Glomerular visceral epithelial cell (primary cell): Measurements from ENCODE around the gene FBXO45.
A peak's percentile ranks its signal among the peaks of the same experiment; 100 is the strongest.
"Not testable (repeated sequence)": the region's sequence is repeated elsewhere in the genome, so short reads cannot be mapped to it uniquely, and the experiment has no call there.

Source experiments
- DNase-seq: peaks from one replicate; pipeline ENCODE4 v3.0.0-alpha.2; 2016; ENCODE audit errors: extremely low spot score

The FBXO45 gene, protein sequence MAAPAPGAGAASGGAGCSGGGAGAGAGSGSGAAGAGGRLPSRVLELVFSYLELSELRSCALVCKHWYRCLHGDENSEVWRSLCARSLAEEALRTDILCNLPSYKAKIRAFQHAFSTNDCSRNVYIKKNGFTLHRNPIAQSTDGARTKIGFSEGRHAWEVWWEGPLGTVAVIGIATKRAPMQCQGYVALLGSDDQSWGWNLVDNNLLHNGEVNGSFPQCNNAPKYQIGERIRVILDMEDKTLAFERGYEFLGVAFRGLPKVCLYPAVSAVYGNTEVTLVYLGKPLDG

DNA sequence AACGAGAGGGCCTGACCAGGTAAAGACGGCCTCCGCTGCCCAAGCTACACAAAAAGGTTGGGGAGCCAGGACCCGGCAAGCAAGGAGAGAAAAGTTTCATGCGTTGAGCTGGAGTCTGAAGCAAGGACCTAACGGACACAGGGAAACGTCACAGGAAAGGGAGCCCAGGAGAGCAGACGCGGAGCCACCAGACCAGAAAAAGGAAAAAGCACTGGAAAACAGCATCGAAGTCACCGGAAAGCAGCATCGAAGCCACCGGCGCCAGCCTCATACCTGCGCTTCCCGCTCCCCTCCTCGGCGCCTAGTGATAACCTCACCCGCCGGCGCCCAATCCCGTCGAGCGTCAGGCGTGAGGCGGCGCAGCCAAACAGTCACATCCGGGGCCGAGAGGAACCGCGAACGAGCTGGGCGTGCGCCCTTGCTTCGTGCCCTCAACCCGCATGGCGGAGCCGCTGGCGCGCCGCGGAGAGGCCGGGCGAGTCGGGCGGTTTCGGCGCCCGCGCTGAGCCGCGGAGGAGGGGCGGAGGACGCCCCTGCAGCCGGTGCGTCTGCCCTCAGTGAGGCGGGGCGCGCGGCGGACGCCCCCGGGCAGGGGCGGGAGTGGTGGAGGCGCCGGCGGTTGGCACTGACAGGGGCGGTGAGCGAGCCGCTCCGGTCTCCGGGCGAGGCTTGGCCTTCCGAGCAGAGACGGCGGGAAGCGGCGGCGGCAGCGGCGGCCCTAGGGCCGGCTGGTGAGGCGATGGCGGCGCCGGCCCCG lies at the start of gene FBXO45, which contains the start of gene WDR53:
FBXO45 (plus strand) TSS at position 415 of the 757 bp plus-strand sequence; CDS start at position 740, 325 bp downstream.
WDR53 (minus strand) TSS at position 309 of the 757 bp plus-strand sequence. CDS start 7,079 bp downstream, outside the sequence.
- peak; percentile 94 for DNase-seq

DNA sequence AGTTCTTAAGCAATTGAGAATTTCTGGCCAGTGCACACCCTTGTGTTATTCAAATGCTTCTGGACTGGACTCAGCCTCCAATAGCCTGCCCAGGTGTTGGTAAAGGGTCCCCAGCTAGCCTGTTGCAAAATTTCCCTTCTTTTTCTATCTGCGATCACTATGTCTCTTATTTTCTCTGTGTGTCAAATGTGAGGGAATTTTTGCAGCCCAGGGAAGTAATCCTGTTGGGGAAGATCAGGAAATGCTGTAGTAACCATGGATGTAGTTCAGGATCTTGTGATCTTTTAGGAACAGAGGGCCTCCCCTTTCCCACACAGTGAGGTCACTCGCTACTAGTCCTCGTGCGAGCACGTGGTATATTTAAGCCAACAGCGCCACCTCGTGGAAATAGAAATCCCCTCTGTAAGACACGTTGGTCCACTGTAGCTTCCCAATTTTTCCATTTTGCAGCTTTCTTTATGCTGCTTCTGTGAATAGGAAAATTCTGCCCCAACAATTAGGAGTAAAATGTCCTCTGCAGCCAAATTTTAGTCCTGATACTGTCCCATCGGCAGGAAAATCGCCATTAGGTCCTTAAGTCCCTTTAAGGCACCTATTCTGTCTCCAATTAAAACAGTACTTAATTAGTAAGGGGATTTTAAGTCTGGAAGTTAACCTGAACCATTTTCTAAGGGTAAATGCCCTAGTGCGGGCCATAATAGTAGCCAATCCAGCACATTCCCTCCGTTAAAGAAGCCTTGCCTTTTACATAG lies 49.3 kb upstream of the FBXO45 start:
- DNase-seq, result peak; percentile 66

DNA sequence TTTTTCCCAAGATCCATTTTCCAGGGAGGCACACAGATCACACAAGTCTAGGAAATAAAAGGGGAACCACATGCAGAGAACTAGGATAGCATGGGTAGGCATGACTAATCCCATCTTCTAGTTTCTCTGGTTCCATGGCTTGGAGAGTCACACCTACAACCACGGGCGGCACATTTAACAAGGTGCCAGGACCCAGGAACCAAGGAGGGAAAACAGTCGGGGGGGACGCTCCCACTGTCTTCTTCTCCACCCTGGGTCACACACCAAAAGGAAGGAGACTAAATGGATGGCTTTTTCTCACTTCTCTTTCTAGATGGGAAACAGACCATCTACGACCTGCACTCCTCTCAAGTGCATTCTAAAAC lies 48.8 kb upstream of the FBXO45 start:
- DNase-seq, result no peak

DNA sequence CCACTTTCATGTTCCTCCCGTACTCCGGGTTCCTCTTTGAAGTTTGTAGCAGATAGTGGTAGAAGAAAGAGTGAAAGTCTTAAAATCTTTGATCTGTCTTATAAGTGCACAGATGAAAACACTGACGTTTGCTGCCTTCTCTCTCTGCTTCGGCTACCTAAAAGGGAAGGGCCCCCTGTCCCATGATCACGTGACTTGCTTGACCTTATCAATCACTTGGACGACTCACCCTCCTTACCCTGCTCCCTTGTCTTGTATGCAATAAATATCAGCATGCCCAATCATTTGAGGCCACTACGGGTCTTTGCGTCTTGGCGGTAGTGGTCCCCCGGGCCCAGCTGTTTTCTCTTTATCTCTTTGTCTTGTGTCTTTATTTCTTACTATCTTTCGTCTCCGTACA lies 47.2 kb upstream of the FBXO45 start:
- not testable (repeated sequence) for DNase-seq

DNA sequence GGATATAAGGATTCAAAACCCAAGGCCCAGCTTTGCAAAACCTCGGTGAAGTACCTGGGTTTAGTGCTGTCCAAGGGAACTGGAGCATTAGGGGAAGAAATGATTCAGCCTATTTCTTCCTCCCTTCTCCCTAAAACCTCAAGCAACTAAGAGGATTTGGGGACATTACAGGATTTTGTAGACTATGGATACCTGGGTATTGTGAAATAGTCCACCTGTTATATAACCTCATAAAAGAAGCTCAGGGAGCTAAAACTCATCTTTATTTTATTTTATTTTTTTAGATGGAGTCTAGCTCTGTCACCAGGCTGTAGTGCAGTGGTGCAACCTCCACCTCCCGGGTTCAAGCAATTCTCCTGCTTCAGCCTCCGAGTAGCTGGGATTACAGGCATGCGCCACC lies 44.6 kb upstream of the FBXO45 start:
- DNase-seq, result no peak

DNA sequence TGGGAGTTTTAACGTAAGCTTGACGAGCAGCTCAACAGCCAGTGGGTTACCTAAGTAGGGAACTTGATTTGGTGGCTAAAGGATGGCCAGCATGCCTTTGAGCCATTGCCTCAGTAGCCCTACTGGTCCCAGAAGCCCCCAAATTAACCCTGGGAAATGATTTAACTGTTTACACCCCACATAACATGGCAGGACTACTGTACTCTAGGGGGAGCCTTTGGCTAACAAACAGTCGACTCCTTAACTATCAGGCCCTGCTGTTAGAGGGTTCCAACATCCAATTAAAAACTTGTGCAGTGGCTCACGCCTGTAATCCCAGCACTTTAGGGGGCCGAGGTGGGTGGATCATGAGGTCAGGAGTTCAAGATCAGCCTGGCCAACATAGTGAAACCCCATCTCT lies 43.9 kb upstream of the FBXO45 start:
- DNase-seq, result no peak

DNA sequence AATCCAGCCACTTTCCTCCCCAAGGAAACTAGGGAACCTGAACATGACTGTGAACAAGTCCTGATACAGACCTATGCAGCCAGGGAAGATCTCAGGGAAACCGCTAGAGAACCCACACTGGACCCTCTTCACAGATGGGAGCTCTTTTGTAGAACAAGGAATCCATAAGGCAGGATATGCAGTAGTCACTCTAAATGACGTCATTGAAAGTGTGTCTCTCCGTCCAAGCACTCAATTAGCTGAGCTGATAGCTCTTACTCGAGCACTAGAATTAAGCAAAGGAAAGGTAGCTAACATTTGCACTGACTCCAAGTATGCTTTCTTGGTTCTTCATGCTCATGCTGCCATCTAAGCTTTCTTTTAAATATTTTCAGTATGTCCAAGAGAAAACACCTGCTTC lies 43.3 kb upstream of the FBXO45 start:
- DNase-seq, result no peak

DNA sequence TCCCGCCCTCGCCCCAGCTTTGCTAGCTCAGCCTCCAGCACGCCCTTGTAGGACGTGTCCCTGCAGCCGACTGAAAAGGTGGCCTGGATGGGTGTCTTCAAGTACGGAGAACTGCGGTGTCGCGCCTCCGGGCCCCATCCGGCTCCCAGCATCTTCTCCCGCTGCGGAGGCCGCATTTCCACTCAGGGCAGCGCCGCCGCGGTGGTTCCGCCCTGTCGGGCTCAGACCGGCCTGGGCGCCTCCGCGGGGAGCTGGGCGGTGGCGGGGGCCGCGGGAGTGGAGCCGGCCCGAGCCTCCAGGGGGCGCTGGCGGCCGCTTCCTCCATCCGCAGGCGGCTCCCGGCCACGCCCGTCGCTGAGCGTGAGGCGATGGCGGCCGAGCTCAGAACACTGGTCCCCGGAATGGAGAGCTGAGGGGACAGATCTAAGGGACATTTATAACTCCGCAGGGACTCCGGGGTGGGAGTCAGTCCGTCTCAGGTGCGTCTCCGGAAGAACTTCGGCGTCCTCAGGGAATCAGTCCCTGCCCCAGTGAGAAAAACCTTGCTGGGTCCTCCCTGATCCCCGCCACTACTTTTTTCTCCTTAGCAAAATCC lies 39.7 kb upstream of the FBXO45 start:
- DNase-seq, result peak; percentile 12

DNA sequence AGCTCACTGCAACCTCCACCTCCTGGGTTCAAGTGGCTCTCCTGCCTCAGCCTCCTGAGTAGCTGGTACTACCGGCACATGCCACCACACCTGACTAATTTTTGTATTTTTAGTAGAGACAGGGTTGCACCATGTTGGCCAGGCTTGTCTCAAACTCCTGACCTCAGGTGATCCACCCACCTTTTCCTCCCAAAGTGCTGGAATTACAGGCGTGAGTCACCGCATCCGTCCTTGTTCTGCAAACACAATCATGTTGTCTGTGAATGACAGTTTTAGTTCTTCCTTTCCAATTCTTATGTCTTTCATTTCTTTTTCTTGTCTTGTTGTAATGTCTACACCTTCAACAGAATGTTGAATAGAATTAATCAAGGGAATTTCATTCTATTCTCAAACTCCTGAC lies 37.0 kb upstream of the FBXO45 start:
- no peak for DNase-seq

DNA sequence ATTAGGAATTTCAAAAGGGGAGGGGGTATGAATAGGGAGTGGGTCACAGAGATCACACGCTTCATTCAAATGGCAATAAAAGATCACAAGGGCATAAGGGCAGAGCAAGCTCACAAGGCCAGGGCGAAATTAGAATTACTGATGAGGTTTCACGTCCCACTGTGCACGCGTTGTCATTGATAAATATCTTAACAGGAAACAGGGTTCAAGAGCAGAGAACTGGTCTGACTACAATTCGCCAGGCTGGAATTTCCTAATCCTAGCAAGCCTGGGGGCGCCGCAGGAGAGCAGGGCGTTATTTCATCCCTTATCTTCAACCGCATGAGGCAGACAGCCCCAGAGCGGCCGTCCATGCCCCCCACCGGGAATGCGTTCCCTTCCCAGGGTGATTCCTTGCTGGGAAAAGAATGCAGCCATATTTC lies 35.2 kb upstream of the FBXO45 start:
- DNase-seq, result no peak

DNA sequence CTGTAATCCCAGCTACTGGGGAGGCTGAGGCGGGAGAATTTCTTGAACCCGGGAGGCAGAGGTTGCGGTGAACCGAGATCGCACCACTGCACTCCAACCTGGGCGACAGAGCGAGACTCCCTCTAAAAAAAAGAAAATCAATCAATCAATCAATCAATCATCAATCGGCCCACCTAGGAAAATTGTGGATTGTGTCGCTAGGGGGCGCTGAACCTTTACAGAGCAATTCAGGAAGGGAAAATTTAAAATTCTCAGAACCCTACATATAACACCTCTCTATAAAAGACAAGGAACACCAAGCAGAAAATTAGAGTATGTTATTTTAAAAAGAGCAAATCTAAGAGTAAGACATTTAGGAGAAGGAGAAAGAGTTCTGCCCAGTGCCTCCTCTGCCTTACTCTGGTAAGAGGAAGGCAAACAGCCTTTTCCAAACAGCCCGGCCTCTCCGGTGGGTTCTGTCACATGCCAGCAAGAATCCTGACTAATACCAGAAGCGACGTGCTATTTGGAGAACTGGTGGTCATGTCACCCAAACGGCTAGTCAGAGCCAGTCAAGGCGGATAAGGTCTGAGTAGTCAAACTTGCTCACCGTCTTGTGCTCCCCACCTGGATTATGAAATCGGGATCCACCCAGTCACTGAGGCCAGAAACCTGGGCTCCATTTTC lies 31.0 kb upstream of the FBXO45 start:
- no peak for DNase-seq

DNA sequence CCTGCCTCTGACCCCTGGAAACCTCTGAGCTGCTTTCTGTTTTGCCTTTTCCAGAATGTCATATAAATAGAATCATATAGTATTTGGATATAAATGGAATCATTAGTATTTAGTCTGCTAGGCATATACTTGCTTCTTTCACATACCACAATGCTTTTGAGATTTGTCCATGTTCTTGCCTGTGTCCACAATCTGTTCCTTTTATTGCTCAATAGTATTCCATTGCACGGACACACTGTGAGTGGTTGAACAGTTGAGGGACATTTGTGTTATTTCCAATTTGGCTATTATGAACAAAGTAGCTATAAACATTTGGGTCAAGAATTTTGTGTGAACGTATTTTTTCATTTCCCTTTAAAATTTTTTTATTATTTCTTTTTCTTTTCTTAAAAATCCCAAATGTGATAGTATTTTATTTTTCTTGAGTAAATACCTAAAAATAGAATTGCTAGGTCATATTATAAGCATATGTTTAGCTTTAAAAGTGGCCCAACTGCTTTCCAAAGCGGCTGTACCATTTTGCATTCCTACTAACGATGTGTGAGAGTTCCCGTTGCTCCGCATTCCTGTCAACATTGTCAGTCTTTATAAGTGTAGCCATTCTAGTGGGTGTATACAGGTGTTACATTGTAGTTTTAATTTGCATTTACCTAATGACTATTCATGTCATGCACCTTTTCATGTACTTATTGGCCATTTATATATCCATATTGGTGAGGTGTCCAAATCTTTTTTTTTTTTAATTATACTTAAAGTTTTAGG lies 26.6 kb upstream of the FBXO45 start:
- no peak for DNase-seq

DNA sequence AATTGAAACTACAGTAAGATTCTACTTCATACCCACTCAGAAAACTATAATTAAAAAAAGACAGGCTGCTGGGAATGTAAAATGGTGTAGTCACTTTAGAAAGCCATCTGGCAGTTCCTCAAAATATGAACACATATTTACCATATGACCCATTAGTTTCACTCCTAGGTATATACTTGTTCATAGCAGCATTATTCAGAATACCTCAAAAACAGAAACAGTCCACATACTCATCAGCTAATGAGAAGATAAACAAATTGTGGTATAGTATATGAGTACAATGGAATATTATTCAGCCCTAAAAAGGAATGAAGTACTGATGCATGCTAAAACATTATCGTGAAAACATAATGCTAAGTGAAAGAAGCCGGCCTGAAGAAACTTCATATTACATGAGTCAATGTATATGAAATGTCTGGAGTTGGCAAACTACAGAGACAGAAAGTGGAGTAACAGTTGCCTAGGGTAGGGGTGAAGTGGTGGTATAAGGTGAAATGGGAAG lies 23.9 kb upstream of the FBXO45 start:
- no peak for DNase-seq

DNA sequence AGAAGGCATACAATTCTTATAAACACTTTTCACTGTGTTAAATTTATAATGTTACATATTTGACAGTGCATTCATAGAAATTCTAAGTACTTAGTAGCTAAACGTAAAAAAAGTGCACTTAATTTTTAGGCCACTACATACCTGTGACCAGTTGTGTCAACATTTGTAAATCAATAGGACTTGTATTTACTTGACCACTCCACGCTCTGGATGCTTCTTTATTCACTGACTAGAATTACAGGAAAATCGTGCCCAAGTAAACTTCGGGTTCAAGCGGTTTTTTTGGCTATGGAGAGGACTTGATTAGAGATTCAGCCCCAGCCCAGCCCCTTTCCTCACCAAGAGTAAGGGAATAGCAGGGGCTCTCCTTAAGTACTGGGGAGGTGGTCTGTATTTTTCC lies 21.9 kb upstream of the FBXO45 start:
- no peak for DNase-seq

DNA sequence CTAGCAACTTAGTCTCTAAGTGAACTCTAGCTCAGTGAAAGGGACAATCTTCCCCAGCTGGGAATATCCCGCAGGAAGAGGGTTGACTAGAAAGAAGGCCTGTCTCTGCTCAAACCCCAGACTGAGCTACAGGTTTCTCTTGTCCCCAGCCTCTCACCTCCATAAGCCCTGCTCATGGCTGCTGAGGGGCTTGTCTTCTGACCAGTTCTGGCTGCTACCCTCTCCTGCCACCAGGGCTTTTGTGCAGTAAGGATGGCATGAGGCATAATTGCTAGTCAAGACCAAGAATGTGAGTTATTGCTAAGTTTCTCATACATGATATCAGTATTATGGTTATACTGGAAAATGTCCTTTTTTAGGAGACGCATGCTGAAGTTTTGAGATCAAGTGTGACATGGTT lies 21.4 kb upstream of the FBXO45 start:
- no peak for DNase-seq

DNA sequence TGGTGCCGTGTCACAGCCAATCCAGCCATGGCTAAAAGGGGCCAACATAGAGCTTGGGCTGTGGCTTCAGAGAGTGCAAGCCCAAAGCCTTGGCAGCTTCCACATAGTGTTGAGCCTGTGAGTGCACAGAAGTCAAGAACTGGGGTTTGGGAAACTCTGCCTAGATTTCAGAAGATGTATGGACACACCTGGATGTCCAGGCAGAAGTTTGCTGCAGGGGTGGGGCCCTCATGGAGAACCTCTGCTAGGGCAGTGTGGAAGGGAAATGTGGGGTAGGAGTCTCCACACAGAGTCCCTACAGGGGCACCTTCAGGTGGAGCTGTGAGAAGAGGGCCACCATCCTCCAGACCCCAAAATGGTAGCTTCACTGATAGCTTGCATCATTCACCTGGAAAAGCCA lies 19.1 kb upstream of the FBXO45 start:
- DNase-seq, result not testable (repeated sequence)

DNA sequence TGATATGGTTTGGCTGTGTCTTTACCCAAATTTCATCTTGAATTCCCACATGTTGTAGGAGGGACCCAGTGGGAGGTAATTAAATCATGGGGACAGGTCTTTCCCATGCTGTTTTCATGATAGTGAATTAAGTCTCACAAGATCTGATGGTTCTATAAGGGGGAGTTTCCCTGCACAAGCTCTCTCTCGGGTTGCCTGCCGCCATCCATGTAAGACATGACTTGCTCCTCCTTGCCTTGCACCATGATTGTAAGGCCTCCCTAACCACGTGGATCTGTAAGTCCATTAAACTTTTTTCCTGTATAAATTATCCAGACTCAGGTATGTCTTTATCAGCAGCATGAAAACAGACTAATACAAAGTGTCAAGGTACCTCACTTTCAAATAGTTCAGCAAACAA lies 18.3 kb upstream of the FBXO45 start:
- DNase-seq, result not testable (repeated sequence)

DNA sequence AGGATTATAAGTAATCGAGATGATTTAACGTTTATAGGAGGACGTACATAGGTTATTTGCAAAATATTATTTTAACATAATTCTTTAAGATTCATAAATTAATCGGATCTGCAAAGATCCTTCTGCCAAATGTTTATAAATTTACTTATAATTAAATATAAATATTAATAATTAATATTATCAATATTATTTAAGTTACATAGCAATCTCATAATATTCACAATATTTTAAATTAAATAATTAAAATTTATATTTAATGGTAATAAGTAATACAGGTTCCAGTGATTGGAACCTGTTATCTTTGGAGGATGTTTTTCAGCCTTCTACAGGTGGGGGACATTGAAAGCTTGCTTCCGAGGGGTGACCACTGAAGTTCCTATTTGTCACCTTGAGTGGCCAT lies 16.2 kb upstream of the FBXO45 start:
- no peak for DNase-seq

DNA sequence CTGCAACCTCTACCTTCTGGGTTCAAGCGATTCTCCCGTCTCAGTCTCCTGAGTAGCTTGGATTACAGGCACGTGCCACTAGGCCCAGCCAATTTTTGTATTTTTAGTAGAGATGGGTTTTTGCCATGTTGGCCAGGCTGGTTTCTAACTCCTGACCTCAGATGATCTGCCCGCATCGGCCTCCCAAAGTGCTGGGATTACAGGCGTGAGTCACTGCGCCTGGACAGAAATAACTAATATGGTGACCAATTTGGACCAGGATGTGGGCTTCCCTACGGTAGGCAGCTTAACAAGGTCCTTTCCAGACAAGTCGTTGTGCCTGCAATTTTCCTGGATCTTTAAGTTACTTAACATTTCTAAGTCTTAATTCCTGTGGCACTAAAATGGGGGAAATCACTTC lies 14.9 kb upstream of the FBXO45 start:
- DNase-seq, result no peak

DNA sequence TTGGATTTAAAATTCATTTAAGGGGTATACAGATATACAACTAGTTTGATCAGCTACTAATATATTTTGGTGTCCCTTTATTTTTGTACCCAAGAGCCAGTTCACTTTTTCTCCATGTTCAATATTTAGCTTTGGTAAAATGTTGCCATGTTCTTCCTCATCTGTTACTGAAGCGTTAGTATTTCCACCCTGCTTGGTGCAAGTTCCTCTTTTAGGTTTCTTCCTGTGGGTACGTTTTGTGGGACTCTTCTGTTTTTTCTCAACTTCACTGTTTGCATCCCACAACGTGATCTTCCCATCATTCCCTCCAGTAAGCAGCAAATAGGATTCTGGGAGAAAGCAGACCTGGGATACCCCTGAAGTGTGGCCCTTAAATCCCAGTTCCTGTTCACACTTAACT lies 14.3 kb upstream of the FBXO45 start:
- DNase-seq, result no peak

DNA sequence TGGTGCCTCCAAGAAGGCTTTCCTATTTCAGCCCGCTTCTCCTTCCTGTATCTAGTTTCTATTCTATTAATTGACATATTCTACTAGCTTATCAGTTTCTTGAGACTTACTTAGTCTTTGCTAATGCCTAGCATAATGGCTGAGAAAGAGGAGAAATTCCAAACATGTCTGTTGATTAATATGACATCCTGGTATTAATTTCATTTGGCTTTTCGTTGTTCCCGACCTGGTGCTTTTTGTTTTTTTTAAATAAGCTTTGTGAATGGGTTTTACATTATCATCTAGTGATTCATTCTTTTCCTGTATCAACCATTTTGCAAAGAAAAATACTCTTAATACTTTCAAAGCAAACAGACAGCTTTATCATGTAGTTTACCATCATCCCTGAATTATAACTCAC lies 13.2 kb upstream of the FBXO45 start:
- no peak for DNase-seq
